OCI-LY3 (cell line): ENCODE data around the gene TNFRSF19.

ENCODE experiments used
- H2AFZ ChIP-seq: fragments of 200-600, 300-600 bp; shearing (Covaris generic); 2 replicates; pipeline ENCODE4 v1.6.0; 2014; ENCODE audit warnings: antibody characterized with exemption, low read depth, low read length
- H3K27ac ChIP-seq: fragments of 200-600, 300-600 bp; sonication (generic); 2 replicates; pipeline ENCODE4 v1.5.1; 2014; ENCODE audit warnings: mild to moderate bottlenecking, low read length, moderate library complexity, mixed read lengths
- H3K27me3 ChIP-seq: fragments of 200-600, 300-600 bp; sonication (generic); 2 replicates; pipeline ENCODE4 v1.6.1; 2014; ENCODE audit warnings: low read depth, low read length, mixed read lengths
- H3K36me3 ChIP-seq: fragments of 200-600, 300-600 bp; sonication (generic); replicated peaks from 2 replicates; pipeline ENCODE3; 2014; ENCODE audit warnings: low read depth, low read length, mixed read lengths
- H3K4me1 ChIP-seq: fragments of 300-600, 200-600 bp; sonication (generic); 2 replicates; pipeline ENCODE4 v1.6.1; 2014; ENCODE audit warnings: low read length, mixed read lengths
- H3K4me2 ChIP-seq: fragments of 200-600, 300-600 bp; sonication (generic); 2 replicates; pipeline ENCODE4 v1.6.1; 2014; ENCODE audit warnings: low read length, mixed read lengths
- H3K4me3 ChIP-seq: fragments of 300-600, 200-600 bp; sonication (generic); 2 replicates; pipeline ENCODE4 v1.5.1; 2014; ENCODE audit warnings: antibody characterized with exemption, mild to moderate bottlenecking, low read length, moderate library complexity
- H3K79me2 ChIP-seq: fragments of 300-600, 200-600 bp; shearing (Covaris generic); 2 replicates; pipeline ENCODE4 v1.6.1; 2014; ENCODE audit warnings: mild to moderate bottlenecking, low read length, mixed read lengths
- H3K9ac ChIP-seq: fragments of 300-600, 200-600 bp; shearing (Covaris generic); 2 replicates; pipeline ENCODE4 v1.6.0; 2014; ENCODE audit warnings: mild to moderate bottlenecking, low read length, moderate library complexity
- H3K9me3 ChIP-seq: fragments of 200-600, 300-600 bp; shearing (Covaris generic); 2 replicates; pipeline ENCODE4 v1.6.1; 2014; ENCODE audit warnings: low read length, mixed read lengths; ENCODE audit not compliant: insufficient read depth
- H4K20me1 ChIP-seq: fragments of 200-600, 300-600 bp; sonication (generic); 2 replicates; pipeline ENCODE4 v1.6.1; 2016; ENCODE audit warnings: low read length, mixed read lengths; ENCODE audit not compliant: insufficient read depth
- EZH2phosphoT487 ChIP-seq: fragments of 200-600 bp; shearing (Covaris generic); IDR thresholded peaks from 2 replicates; pipeline ENCODE4 v1.6.1; 2018; ENCODE audit warnings: antibody characterized with exemption, mixed run types, low read depth
- TF ChIP-seq, protein P1 (sequence below): fragments of 200-600, 300-600 bp; sonication (generic); IDR thresholded peaks from 2 replicates; pipeline ENCODE4 v1.5.1; 2014; ENCODE audit warnings: antibody characterized with exemption, low read length, low read depth

The TNFRSF19 gene

DNA sequence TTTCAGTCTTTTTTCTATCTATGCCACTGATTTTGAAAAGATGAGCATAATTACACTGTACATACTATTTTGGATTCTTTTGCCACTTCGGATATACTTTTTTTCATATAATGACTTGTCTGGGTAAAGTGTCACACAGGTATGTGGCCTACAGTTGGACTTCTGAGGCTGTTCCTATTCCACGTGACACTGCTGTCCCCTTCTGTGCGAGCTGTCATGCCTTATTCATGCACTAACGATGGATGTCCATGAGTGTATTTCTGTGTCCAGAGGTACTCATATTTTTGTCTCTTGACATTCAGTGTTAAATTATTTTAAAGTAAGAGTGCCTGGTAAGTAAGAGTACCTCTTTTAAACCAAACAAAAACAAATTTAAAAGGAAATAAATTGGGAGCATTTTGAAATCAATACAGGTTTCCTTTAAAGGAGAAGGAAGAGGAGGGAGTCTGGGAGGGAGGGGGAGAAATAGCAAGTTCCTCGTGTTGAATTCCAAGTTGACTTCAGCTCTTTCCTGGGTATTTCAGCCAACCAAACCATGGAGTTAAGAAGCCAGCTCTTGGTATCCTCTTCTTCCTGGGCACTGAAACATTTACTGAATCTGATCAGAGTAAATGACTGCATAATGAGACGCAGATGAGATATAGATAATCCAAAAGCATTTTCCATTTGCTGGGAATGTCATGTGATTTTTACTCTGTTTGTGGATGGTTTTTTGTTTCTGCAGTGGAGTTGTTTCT lies 61.3 kb downstream of the TNFRSF19 start:
- no peak overlapping the region for H3K27ac ChIP-seq
- H3K4me2 ChIP-seq: no peak overlapping the region
- H4K20me1 ChIP-seq: no peaks in the 10 kb centered on the region
- no peaks in the 10 kb centered on the region for H3K4me1 ChIP-seq
- H3K27me3 ChIP-seq: no peaks in the 10 kb centered on the region
- TF ChIP-seq EZH2phosphoT487: no peak
- TF ChIP-seq, protein P1, sequence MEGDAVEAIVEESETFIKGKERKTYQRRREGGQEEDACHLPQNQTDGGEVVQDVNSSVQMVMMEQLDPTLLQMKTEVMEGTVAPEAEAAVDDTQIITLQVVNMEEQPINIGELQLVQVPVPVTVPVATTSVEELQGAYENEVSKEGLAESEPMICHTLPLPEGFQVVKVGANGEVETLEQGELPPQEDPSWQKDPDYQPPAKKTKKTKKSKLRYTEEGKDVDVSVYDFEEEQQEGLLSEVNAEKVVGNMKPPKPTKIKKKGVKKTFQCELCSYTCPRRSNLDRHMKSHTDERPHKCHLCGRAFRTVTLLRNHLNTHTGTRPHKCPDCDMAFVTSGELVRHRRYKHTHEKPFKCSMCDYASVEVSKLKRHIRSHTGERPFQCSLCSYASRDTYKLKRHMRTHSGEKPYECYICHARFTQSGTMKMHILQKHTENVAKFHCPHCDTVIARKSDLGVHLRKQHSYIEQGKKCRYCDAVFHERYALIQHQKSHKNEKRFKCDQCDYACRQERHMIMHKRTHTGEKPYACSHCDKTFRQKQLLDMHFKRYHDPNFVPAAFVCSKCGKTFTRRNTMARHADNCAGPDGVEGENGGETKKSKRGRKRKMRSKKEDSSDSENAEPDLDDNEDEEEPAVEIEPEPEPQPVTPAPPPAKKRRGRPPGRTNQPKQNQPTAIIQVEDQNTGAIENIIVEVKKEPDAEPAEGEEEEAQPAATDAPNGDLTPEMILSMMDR: no peak
- H3K4me3 ChIP-seq: no peak overlapping the region
- H3K36me3 ChIP-seq: no peaks in the 10 kb centered on the region
- H3K79me2 ChIP-seq: no peaks in the 10 kb centered on the region
- H3K9ac ChIP-seq: no peak overlapping the region
- no peaks in the 10 kb centered on the region for H3K9me3 ChIP-seq
- H2AFZ ChIP-seq: no peak overlapping the region

DNA sequence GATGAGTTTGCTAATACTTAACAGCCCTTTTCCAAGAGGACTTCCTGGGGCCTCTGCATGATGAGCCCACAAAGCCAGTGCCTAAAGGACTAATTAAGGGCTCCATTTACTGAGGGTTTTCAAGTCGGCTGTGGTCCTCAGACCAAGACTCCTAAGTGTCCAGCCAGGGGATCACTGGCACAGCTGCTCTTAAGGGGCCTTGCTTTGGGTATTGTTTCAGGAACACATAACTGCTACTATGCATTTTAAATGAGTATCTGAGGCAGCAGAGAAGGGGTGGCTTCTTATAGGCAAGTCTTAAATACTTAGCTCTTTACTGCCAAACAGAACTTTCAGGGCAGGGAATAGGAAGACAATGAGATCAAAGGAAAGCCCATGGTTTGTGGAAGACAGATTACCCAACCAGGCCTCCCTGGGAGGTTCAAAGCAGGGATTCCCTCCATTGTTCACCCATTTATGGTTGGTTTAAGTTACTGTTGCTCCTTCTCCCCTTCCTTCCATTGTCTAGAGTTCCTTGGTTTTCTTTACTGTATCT lies 61.9 kb downstream of the TNFRSF19 start:
- no peaks in the 10 kb centered on the region for H3K9me3 ChIP-seq
- H3K27ac ChIP-seq: no peak overlapping the region
- H3K79me2 ChIP-seq: no peaks in the 10 kb centered on the region
- H3K4me1 ChIP-seq: no peaks in the 10 kb centered on the region
- TF ChIP-seq, protein P1: no peak
- no peak for TF ChIP-seq EZH2phosphoT487
- no peak overlapping the region for H2AFZ ChIP-seq
- H3K4me2 ChIP-seq: no peak overlapping the region
- H4K20me1 ChIP-seq: no peaks in the 10 kb centered on the region
- H3K9ac ChIP-seq: no peak overlapping the region
- H3K4me3 ChIP-seq: no peak overlapping the region
- no peaks in the 10 kb centered on the region for H3K27me3 ChIP-seq
- H3K36me3 ChIP-seq: no peaks in the 10 kb centered on the region

DNA sequence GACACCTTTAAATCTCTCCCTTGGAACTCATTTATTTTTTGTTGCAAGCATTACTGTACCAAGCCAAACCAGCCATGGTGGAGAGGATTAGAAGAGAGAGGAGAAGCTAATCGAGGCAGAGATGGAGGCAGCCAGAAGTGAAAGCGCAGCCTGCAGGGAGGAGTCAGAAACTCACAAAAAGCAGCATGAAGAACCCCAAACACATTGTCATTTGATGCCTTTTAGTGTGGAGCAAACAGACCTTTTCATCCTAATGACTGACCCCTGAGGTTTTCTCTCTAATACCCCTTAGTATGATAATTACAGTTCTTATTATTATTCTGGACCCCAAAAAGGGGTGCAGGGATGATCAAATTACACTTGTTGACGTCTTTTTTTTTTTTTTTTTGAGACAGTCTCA lies 62.5 kb downstream of the TNFRSF19 start:
- H3K4me3 ChIP-seq: no peak overlapping the region
- TF ChIP-seq EZH2phosphoT487: no peak
- TF ChIP-seq, protein P1: no peak
- H2AFZ ChIP-seq: no peak overlapping the region
- H3K9me3 ChIP-seq: no peaks in the 10 kb centered on the region
- H3K36me3 ChIP-seq: no peaks in the 10 kb centered on the region
- no peak overlapping the region for H3K9ac ChIP-seq
- H3K27me3 ChIP-seq: no peaks in the 10 kb centered on the region
- no peak overlapping the region for H3K4me2 ChIP-seq
- H4K20me1 ChIP-seq: no peaks in the 10 kb centered on the region
- no peaks in the 10 kb centered on the region for H3K4me1 ChIP-seq
- H3K27ac ChIP-seq: no peak overlapping the region
- H3K79me2 ChIP-seq: no peaks in the 10 kb centered on the region

DNA sequence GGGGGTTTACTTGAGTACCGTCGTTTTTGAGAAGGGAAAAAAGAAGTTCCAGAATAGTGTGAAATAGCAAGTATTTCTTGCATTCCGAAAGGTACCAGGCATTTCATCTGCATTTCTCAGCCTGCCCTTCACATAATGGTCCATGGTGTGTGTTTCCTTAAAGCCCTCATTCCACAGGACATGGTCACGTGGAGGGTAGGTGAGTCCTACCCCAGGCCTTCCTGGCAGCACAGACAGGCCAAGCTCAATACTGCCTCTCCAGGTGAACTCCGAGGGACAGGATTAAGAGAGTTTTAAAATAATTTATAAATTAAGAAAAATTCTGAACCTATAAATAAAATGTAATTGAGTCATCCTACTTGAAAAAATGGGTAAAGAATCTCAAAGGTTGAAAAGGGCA lies 64.7 kb downstream of the TNFRSF19 start:
- Histone ChIP-seq H3K9me3 (no peaks in the 10 kb centered on the region), H3K4me1 (no peaks in the 10 kb centered on the region), H3K79me2 (no peaks in the 10 kb centered on the region), H3K4me2 (no peak overlapping the region), H2AFZ (no peak overlapping the region), H3K27ac (no peak overlapping the region), H3K27me3 (no peaks in the 10 kb centered on the region), H4K20me1 (no peaks in the 10 kb centered on the region), H3K4me3 (no peak overlapping the region), H3K36me3 (no peaks in the 10 kb centered on the region), H3K9ac (no peak overlapping the region)
- no peak for TF ChIP-seq EZH2phosphoT487
- TF ChIP-seq, protein P1: no peak
